GM18520 (cell line): ENCODE results near the gene SYN1.
"Not testable (repeated sequence)": the region's sequence is repeated elsewhere in the genome, so short reads cannot be mapped to it uniquely, and the experiment has no call there.

Experiments used
- ATAC-seq: cut with Tn5 transposase; IDR thresholded peaks from one replicate; pipeline ENCODE4 v1.9.1; 2021; ENCODE audit not compliant: unreplicated experiment

The SYN1 gene

GRCh38 chrX:47619486-47620302 is at the start of gene SYN1:
TSS of gene SYN1 (minus strand) at chrX:47619857. CDS start at chrX:47619728, 129 bp downstream.
- ATAC-seq, result peak; percentile 77

GRCh38 chrX:47665797-47666196 is 46.1 kb upstream of the SYN1 start:
- not testable (repeated sequence) for ATAC-seq

- no peak for ATAC-seq
These were observed 45.1 kb upstream of the SYN1 start for GRCh38 chrX:47664737-47665136.

GRCh38 chrX:47662144-47662657 is 42.5 kb upstream of the SYN1 start:
- no peak for ATAC-seq

- ATAC-seq, result no peak
These were observed 41.9 kb upstream of the SYN1 start for GRCh38 chrX:47661539-47661938.

GRCh38 chrX:47659421-47659726 is 39.7 kb upstream of the SYN1 start:
- no peak for ATAC-seq

GRCh38 chrX:47658684-47659420 is 39.2 kb upstream of the SYN1 start, which contains the start of gene UXT:
TSS of gene UXT (minus strand) at chrX:47659180. CDS start at chrX:47658927, 253 bp downstream.
- peak; percentile 68 for ATAC-seq

- no peak for ATAC-seq
These were observed 38.6 kb upstream of the SYN1 start for GRCh38 chrX:47658301-47658683.

- ATAC-seq, result no peak
These were observed 31.6 kb upstream of the SYN1 start for GRCh38 chrX:47651043-47651905.

GRCh38 chrX:47650164-47651042 is 30.7 kb upstream of the SYN1 start, which contains the start of gene ELK1:
TSS of gene ELK1 (minus strand) at chrX:47650563. CDS start at chrX:47641441, 9,122 bp downstream.
- peak; percentile 90 for ATAC-seq

GRCh38 chrX:47649781-47650163 is 30.1 kb upstream of the SYN1 start:
- ATAC-seq, result no peak

- no peak for ATAC-seq
These were observed 29.6 kb upstream of the SYN1 start for GRCh38 chrX:47649271-47649670.

- no peak for ATAC-seq
These were observed 28.7 kb upstream of the SYN1 start for GRCh38 chrX:47648376-47648775.

GRCh38 chrX:47646636-47647035 is 27.0 kb upstream of the SYN1 start:
- no peak for ATAC-seq

- ATAC-seq, result no peak
These were observed 25.9 kb upstream of the SYN1 start for GRCh38 chrX:47645530-47645929.

- no peak for ATAC-seq
These were observed 25.0 kb upstream of the SYN1 start for GRCh38 chrX:47644557-47645091.

GRCh38 chrX:47643926-47644325 is 24.3 kb upstream of the SYN1 start:
- no peak for ATAC-seq

GRCh38 chrX:47638816-47639215 is 19.2 kb upstream of the SYN1 start:
- no peak for ATAC-seq

- no peak for ATAC-seq
These were observed 18.0 kb upstream of the SYN1 start for GRCh38 chrX:47637546-47638195.
